Panc1 (cell line): ENCODE data around the gene USF1. TPM values are rescaled to one million over a fixed set of nuclear protein-coding genes. Genes with fewer than 3 reads are reported as not detected.

Source experiments
- ATAC-seq: fragments of 200-7000 bp; cut with Tn5 transposase; 2 replicates; pipeline ENCODE4 v1.9.1; 2020; ENCODE audit warnings: mild to moderate bottlenecking, moderate library complexity
- BruUV-seq: library from RNA; stranded (reverse); fragments of 400-500 nt; replicated peaks from 2 replicates; lab custom pipeline; 2021; lab: Mats Ljungman, UMichigan
- CTCF ChIA-PET: fragments of 300-600 bp; sonication (Branson Sonifier 250); formaldehyde crosslinking; loops from one replicate; lab custom pipeline; 2022; ENCODE audit warnings: antibody characterized with exemption; lab: Charles Lee
- POLR2A ChIA-PET: fragments of 300-600 bp; sonication (Branson Sonifier 250); formaldehyde crosslinking; loops from one replicate; lab custom pipeline; 2022; ENCODE audit warnings: antibody characterized with exemption; lab: Charles Lee
- DNase-seq: peaks from one replicate; pipeline ENCODE4 v3.0.0-alpha.2; 2010; ENCODE audit warnings: low read depth, low spot score
- H3K27ac ChIP-seq: 2 replicates; pipeline ENCODE4 v1.5.1; 2011; ENCODE audit warnings: mild to moderate bottlenecking, low read length, inconsistent platforms
- H3K27me3 ChIP-seq: fragments of 200-500 bp; sonication (Bioruptor generic); 2 replicates; pipeline ENCODE4 v1.6.0; 2014; ENCODE audit warnings: low read length, inconsistent platforms; ENCODE audit not compliant: control insufficient read depth, insufficient read depth
- H3K36me3 ChIP-seq: fragments of 200-500 bp; sonication (Bioruptor generic); 2 replicates; pipeline ENCODE4 v1.5.1; 2014; ENCODE audit warnings: inconsistent platforms, mild to moderate bottlenecking, low read length, moderate library complexity; ENCODE audit not compliant: control insufficient read depth, insufficient read depth
- H3K4me1 ChIP-seq: 2 replicates; pipeline ENCODE4 v1.5.1; 2011; ENCODE audit warnings: inconsistent platforms, mild to moderate bottlenecking, low read length, moderate library complexity; ENCODE audit not compliant: control insufficient read depth, insufficient read depth
- H3K4me3 ChIP-seq, 2 experiments: 2 replicates each; pipeline ENCODE4 v1.5.1; 2011 to 2012; ENCODE audit warnings: low read depth in 2 of 2, low read length in 2 of 2, mild to moderate bottlenecking in 2 of 2, inconsistent platforms in 1 of 2, moderate library complexity in 1 of 2
- H3K9me3 ChIP-seq: fragments of 200-500 bp; sonication (Bioruptor generic); 2 replicates; pipeline ENCODE4 v1.5.1; 2014; ENCODE audit warnings: low read depth, mild to moderate bottlenecking, inconsistent platforms, low read length, moderate library complexity; ENCODE audit not compliant: control insufficient read depth, insufficient read depth
- CTCF ChIP-seq: fragments of 450-650 bp; IDR thresholded peaks from 2 replicates; pipeline ENCODE4 v1.5.1; 2017; ENCODE audit warnings: mild to moderate bottlenecking
- POLR2AphosphoS5 ChIP-seq: IDR thresholded peaks from 2 replicates; pipeline ENCODE4 v1.6.1; 2012; ENCODE audit warnings: mild to moderate bottlenecking, low read depth, low read length, moderate library complexity
- REST ChIP-seq, 2 experiments: IDR thresholded peaks; 2 replicates each; pipeline ENCODE4 v1.6.1; 2011 to 2012; ENCODE audit warnings: low read depth in 2 of 2, control low read depth in 1 of 2, low read length in 1 of 2, mild to moderate bottlenecking in 1 of 2, moderate library complexity in 1 of 2; ENCODE audit not compliant: insufficient read depth in 1 of 2
- TCF7L2 ChIP-seq: IDR thresholded peaks from 2 replicates; pipeline ENCODE4 v1.6.1; 2011; ENCODE audit warnings: mild to moderate bottlenecking, low read depth, low read length, inconsistent platforms
- in situ Hi-C: cut with HindIII; loops from 2 replicates; pipeline ENCODE4 v1.10.0; 2016; ENCODE audit warnings: low sequenced_read_pairs, low pct_unique_long_range_greater_than_20kb
- intact Hi-C: fragments of 100-400 bp; cut with micrococcal nuclease; formaldehyde crosslinking; loops from one replicate; pipeline ENCODE4 v1.10.0; 2022; ENCODE audit not compliant: unreplicated experiment
- total RNA-seq: library from RNA; stranded (reverse); gene quantifications from one replicate; pipeline ENCODE4 v1.2.1, GENCODE V29; 2021; ENCODE audit not compliant: unreplicated experiment

USF1 gene
- total RNA-seq, 1 experiment from 2014 or later = 57.7 TPM

GRCh38 chr1:160999376-160999775, 46.4 kb downstream of the USF1 start:
- DNase-seq (no peak), ATAC-seq (no peak)
- H3K27ac ChIP-seq = no peak overlapping the region
- intact Hi-C loops (no loop called here), in situ Hi-C loops (no loop called here)
- H3K9me3 ChIP-seq = no peaks in the 10 kb centered on the region
- ChIA-PET CTCF (no interaction called here), POLR2A (no interaction called here)
- no TSS peak for BruUV-seq
- H3K36me3 ChIP-seq = no peaks in the 10 kb centered on the region; the same call in 1 of the 2 replicates
- TF ChIP-seq REST (IDR thresholded peaks at IDR 0.05; ENCODE audit: insufficient read depth in 1 of 2, low read depth in 2 of 2, low read length in 1 of 2) (no peak), POLR2AphosphoS5 (no peak), CTCF (no peak), TCF7L2 (no peak)
- H3K4me1 ChIP-seq = no peaks in the 10 kb centered on the region
- H3K4me3 ChIP-seq = no peak overlapping the region
- H3K27me3 ChIP-seq = no peaks in the 10 kb centered on the region

- no peaks in the 10 kb centered on the region; the same call in 1 of the 2 replicates for H3K36me3 ChIP-seq
- ATAC-seq = peak; percentile 84
- intact Hi-C loops = loop anchor here (2.0 kb wide), 1 partner anchor 99 kb away; no protein-coding TSS in a partner anchor
These were observed 48.3 kb downstream of the USF1 start for GRCh38 chr1:160997323-160998038.

More at GRCh38 chr1:160997323-160998038, 48.3 kb downstream of the USF1 start:
- POLR2A ChIA-PET = interaction anchor here (0.5 kb wide), 1 partner anchor 22 kb away, joined by 10 read pairs; no protein-coding TSS in a partner anchor
- no peak for DNase-seq
- no peaks in the 10 kb centered on the region for H3K4me1 ChIP-seq
- no peaks in the 10 kb centered on the region for H3K9me3 ChIP-seq
- H3K4me3 ChIP-seq = no peak overlapping the region
- H3K27me3 ChIP-seq = no peaks in the 10 kb centered on the region
- CTCF ChIA-PET = interaction anchor here (0.5 to 1.2 kb wide), 8 partner anchors 16 to 136 kb away, joined by 3 to 10 read pairs (median 3); partner anchors contain the start of genes F11R and KLHDC9
- no peak overlapping the region for H3K27ac ChIP-seq
- TF ChIP-seq CTCF = peak; percentile 80; the same call in 1 of the 2 replicates
- TF ChIP-seq POLR2AphosphoS5 = no peak
- in situ Hi-C loops = no loop called here
- BruUV-seq = no TSS peak
